ENCODE measurements around the gene AKAP8L. TPM values are rescaled to one million over a fixed set of nuclear protein-coding genes. Genes with fewer than 3 reads are reported as not detected.

AKAP8L gene
- total RNA-seq, 4 donors from 2014 or later, result 52.8 to 87.8 (median 69.4) TPM

DNA sequence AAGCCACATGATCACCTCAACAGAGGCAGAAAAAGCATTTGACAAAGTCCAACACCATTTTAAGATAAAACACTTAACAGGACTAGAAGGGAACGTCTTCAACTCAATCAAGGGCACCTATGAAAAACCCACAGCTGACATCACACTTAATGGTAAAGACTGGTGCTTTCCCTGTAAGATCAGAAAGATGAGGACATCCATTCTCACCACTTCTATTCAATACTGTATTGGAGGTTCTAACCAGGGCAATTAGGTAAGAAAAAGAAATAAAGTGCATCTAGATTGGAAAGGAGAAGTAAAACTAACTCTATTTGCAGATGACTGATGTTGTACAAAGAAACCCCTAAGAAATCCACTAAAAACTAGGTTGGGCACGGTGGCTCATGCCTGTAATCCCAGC, 28.0 kb downstream of the AKAP8L start:
- intact Hi-C loops (cut with DNase I), result no loop called here
- H3K9me3 ChIP-seq, result no peaks in the 10 kb centered on the region
- peaks cover 0 to 11% (median 5%) of the 10 kb centered on the region in 4 donors for H3K4me1 ChIP-seq
- 86% methylated on average over 2 of the region's 2 CpGs for WGBS
- DNase-seq (ENCODE audit: extremely low spot score), result no peak
- H3K27ac ChIP-seq (replicated peaks in 1 of 4), result no peak overlapping the region
- H3K36me3 ChIP-seq, result peaks cover 6 to 61% (median 43%) of the 10 kb centered on the region in 4 donors
- H3K4me3 ChIP-seq, result no peak overlapping the region
- H3K27me3 ChIP-seq, result no peaks in the 10 kb centered on the region
- TF ChIP-seq EP300 (IDR thresholded peaks at IDR 0.05), result no peak
- TF ChIP-seq CTCF (IDR thresholded peaks at IDR 0.05), result no peak
- no peak for TF ChIP-seq POLR2A (IDR thresholded peaks at IDR 0.05; ENCODE audit: low read depth)
- TF ChIP-seq POLR2AphosphoS5 (IDR thresholded peaks at IDR 0.05), result no peak

DNA sequence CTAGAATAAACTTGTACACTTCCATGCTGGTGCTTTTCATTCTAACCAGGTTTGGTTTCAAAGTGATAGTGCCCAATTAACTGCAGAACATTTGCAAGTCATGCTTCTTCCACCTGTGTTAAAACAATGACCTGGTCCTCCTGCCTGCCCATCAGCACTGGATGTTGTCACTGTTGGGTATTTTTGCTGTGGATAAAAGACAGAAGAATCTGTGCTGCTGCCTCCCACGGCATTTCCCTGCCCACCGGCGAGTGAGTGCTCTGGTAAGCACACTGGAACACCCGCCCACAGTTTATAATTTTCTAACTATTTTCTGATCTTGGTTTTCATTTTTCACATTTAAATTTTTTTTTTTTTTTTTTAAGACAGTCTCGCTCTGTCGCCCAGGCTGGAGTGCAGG, 36.9 kb downstream of the AKAP8L start:
- no peaks in the 10 kb centered on the region for H3K27me3 ChIP-seq
- H3K4me3 ChIP-seq, result no peak overlapping the region
- peaks cover 0 to 21% (median 15%) of the 10 kb centered on the region in 4 donors for H3K36me3 ChIP-seq
- no peaks in the 10 kb centered on the region for H3K9me3 ChIP-seq
- peaks cover 19 to 26% (median 25%) of the 10 kb centered on the region in 4 donors for H3K4me1 ChIP-seq
- no peak for DNase-seq (ENCODE audit: extremely low spot score)
- TF ChIP-seq EP300 (IDR thresholded peaks at IDR 0.05), result no peak
- TF ChIP-seq CTCF (IDR thresholded peaks at IDR 0.05), result no peak
- no peak for TF ChIP-seq POLR2AphosphoS5 (IDR thresholded peaks at IDR 0.05)
- no peak for TF ChIP-seq POLR2A (IDR thresholded peaks at IDR 0.05; ENCODE audit: low read depth)
- WGBS, result 88% methylated on average over 6 of the region's 6 CpGs
- H3K27ac ChIP-seq (replicated peaks in 1 of 4), result no peak overlapping the region
- intact Hi-C loops (cut with DNase I), result loop anchor here (2.0 kb wide), 1 partner anchor 35 kb away; no protein-coding TSS in a partner anchor

DNA sequence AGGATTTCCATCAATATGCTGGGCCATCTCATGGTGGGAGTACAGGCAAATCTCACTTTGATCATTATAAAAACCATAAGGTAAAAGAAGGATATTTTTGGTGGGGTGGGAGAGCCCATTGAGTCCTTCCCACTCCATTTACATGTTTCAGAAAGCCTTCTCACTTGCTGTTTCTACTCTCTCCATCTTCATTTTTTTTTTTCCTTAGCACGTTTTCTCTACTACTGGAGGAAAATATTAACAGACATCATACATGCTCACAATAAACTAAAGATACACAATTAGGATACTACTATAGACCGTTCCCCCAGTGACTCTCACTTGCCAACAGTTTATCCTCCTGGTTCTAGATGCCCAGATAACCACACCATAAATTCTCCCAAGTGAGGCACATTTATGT, 37.4 kb downstream of the AKAP8L start:
- Histone ChIP-seq H3K4me1 (peaks cover 23 to 31% (median 29%) of the 10 kb centered on the region in 4 donors), H3K36me3 (peaks cover 0 to 16% (median 11%) of the 10 kb centered on the region in 4 donors), H3K4me3 (no peak overlapping the region), H3K9me3 (no peaks in the 10 kb centered on the region), H3K27ac (replicated peaks in 1 of 4) (no peak overlapping the region), H3K27me3 (no peaks in the 10 kb centered on the region)
- intact Hi-C loops (cut with DNase I), result loop anchor here (2.0 kb wide), 1 partner anchor 35 kb away; no protein-coding TSS in a partner anchor
- WGBS, result 86% methylated on average over 2 of the region's 2 CpGs
- DNase-seq (ENCODE audit: extremely low spot score), result no peak
- TF ChIP-seq POLR2AphosphoS5 (IDR thresholded peaks at IDR 0.05) (no peak), POLR2A (IDR thresholded peaks at IDR 0.05; ENCODE audit: low read depth) (no peak), EP300 (IDR thresholded peaks at IDR 0.05) (no peak), CTCF (IDR thresholded peaks at IDR 0.05) (no peak)

GRCh38 chr19:15379999-15380647, 38.7 kb downstream of the AKAP8L start:
- no peak for DNase-seq (ENCODE audit: extremely low spot score)
- intact Hi-C loops (cut with DNase I), result loop anchor here (2.0 kb wide), 2 partner anchors 37 to 115 kb away; no protein-coding TSS in a partner anchor

More at GRCh38 chr19:15379999-15380647, 38.7 kb downstream of the AKAP8L start:
- H3K9me3 ChIP-seq, result no peaks in the 10 kb centered on the region
- TF ChIP-seq CTCF (IDR thresholded peaks at IDR 0.05), result peak in 1 of 3 experiments; percentile 15
- TF ChIP-seq POLR2AphosphoS5 (IDR thresholded peaks at IDR 0.05), result no peak
- no peak for TF ChIP-seq POLR2A (IDR thresholded peaks at IDR 0.05; ENCODE audit: low read depth)
- TF ChIP-seq EP300 (IDR thresholded peaks at IDR 0.05), result no peak
- H3K36me3 ChIP-seq, result peaks cover 0 to 12% (median 10%) of the 10 kb centered on the region in 4 donors
- peak overlapping the region; percentile 92 to 99 (median 98) for H3K27ac ChIP-seq (replicated peaks in 1 of 4)
- H3K4me1 ChIP-seq, result peaks cover 36 to 44% (median 43%) of the 10 kb centered on the region in 4 donors
- 4% methylated on average over 11 of the region's 56 CpGs for WGBS
- H3K4me3 ChIP-seq, result peak overlapping the region; percentile 74 to 99 (median 90)
- H3K27me3 ChIP-seq, result no peaks in the 10 kb centered on the region

All from esophagus muscularis mucosa (tissue), 4 donors.